Vagina (tissue), 2 donors: ENCODE results near the gene NAT8L.
"Not testable (repeated sequence)": the region's sequence is repeated elsewhere in the genome, so short reads cannot be mapped to it uniquely, and the experiment has no call there.

ENCODE experiments used
- POLR2A ChIP-seq, 2 donors: fragments of 450-650 bp; IDR thresholded peaks; one replicate each; pipeline ENCODE4 v1.6.1; 2017; ENCODE audit warnings: antibody characterized with exemption in 2 of 2, mild to moderate bottlenecking in 2 of 2, moderate library complexity in 2 of 2
- TF ChIP-seq, protein P1 (sequence below), 3 experiments: fragments of 450-650 bp in 2 of 3; fragments of 200-600 bp in 1 of 3; sonication (generic) in 1 of 3; IDR thresholded peaks; one replicate each; pipeline ENCODE4 v1.5.1; 2017 to 2019; ENCODE audit warnings: antibody characterized with exemption in 3 of 3, mild to moderate bottlenecking in 2 of 3, moderate library complexity in 2 of 3

GRCh38 chr4:2021358-2022018 is 37.6 kb upstream of the NAT8L start:
- TF ChIP-seq, protein P1, sequence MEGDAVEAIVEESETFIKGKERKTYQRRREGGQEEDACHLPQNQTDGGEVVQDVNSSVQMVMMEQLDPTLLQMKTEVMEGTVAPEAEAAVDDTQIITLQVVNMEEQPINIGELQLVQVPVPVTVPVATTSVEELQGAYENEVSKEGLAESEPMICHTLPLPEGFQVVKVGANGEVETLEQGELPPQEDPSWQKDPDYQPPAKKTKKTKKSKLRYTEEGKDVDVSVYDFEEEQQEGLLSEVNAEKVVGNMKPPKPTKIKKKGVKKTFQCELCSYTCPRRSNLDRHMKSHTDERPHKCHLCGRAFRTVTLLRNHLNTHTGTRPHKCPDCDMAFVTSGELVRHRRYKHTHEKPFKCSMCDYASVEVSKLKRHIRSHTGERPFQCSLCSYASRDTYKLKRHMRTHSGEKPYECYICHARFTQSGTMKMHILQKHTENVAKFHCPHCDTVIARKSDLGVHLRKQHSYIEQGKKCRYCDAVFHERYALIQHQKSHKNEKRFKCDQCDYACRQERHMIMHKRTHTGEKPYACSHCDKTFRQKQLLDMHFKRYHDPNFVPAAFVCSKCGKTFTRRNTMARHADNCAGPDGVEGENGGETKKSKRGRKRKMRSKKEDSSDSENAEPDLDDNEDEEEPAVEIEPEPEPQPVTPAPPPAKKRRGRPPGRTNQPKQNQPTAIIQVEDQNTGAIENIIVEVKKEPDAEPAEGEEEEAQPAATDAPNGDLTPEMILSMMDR (IDR thresholded peaks at IDR 0.05): not testable (repeated sequence)
- not testable (repeated sequence) for TF ChIP-seq POLR2A (IDR thresholded peaks at IDR 0.05)
